SK-N-MC (cell line): ENCODE results near the gene CFAP45.

Source experiments
- EZH2 ChIP-seq: fragments of 200-600 bp; sonication (generic); IDR thresholded peaks from one replicate; pipeline ENCODE4 v1.6.1; 2017; ENCODE audit warnings: antibody characterized with exemption
- FOXP2 ChIP-seq: optimal IDR thresholded peaks from 2 replicates; pipeline ENCODE3; 2011; ENCODE audit warnings: mild to moderate bottlenecking, moderate library complexity; ENCODE audit not compliant: insufficient read depth; ENCODE audit errors: extremely low read length, control extremely low read depth
- POLR2AphosphoS5 ChIP-seq: IDR thresholded peaks from 2 replicates; pipeline ENCODE4 v1.6.1; 2012; ENCODE audit warnings: mild to moderate bottlenecking, low read depth, low read length, borderline replicate concordance

GRCh38 chr1:159879136-159879535 is 20.8 kb downstream of the CFAP45 start:
- TF ChIP-seq FOXP2 (no peak), EZH2 (no peak), POLR2AphosphoS5 (no peak)
